Measurements from ENCODE around the gene SLC1A7. TPM values are rescaled to one million over a fixed set of nuclear protein-coding genes. Genes with fewer than 3 reads are reported as not detected.

SLC1A7 gene
- total RNA-seq, 1 donor from 2014 or later: not detected

GRCh38 chr1:53155534-53155933 lies 13.1 kb upstream of the SLC1A7 start:
- intact Hi-C loops (cut with micrococcal nuclease): no loop called here

GRCh38 chr1:53154859-53155438 lies 12.5 kb upstream of the SLC1A7 start:
- Mint-ChIP-seq H3K27ac (no peak overlapping the region), H3K9me3 (no peaks in the 10 kb centered on the region), H3K4me3 (ENCODE audit: low read depth) (no peak overlapping the region), H3K27me3 (ENCODE audit: low read depth) (peaks cover 7% of the 10 kb centered on the region), H3K4me1 (ENCODE audit: low read depth) (no peaks in the 10 kb centered on the region), H3K36me3 (ENCODE audit: low read depth) (no peaks in the 10 kb centered on the region)
- DNase-seq (ENCODE audit: low spot score): no peak
- intact Hi-C loops (cut with micrococcal nuclease): no loop called here

More at GRCh38 chr1:53155534-53155933, 13.1 kb upstream of the SLC1A7 start:
- no peaks in the 10 kb centered on the region for H3K4me1 Mint-ChIP-seq (ENCODE audit: low read depth)
- no peaks in the 10 kb centered on the region for H3K9me3 Mint-ChIP-seq
- no peak for DNase-seq (ENCODE audit: low spot score)
- H3K27me3 Mint-ChIP-seq (ENCODE audit: low read depth): peaks cover 7% of the 10 kb centered on the region
- H3K27ac Mint-ChIP-seq: no peak overlapping the region
- no peaks in the 10 kb centered on the region for H3K36me3 Mint-ChIP-seq (ENCODE audit: low read depth)
- H3K4me3 Mint-ChIP-seq (ENCODE audit: low read depth): no peak overlapping the region

GRCh38 chr1:53153752-53154151 lies 11.3 kb upstream of the SLC1A7 start:
- peaks cover 7% of the 10 kb centered on the region for H3K27me3 Mint-ChIP-seq (ENCODE audit: low read depth)
- no peak for DNase-seq (ENCODE audit: low spot score)
- no peaks in the 10 kb centered on the region for H3K9me3 Mint-ChIP-seq
- H3K36me3 Mint-ChIP-seq (ENCODE audit: low read depth): no peaks in the 10 kb centered on the region
- no peak overlapping the region for H3K4me3 Mint-ChIP-seq (ENCODE audit: low read depth)
- no peaks in the 10 kb centered on the region for H3K4me1 Mint-ChIP-seq (ENCODE audit: low read depth)
- intact Hi-C loops (cut with micrococcal nuclease): no loop called here
- no peak overlapping the region for H3K27ac Mint-ChIP-seq

GRCh38 chr1:53148123-53148522 lies 5.7 kb upstream of the SLC1A7 start:
- DNase-seq (ENCODE audit: low spot score): no peak
- peaks cover 2% of the 10 kb centered on the region for H3K27me3 Mint-ChIP-seq (ENCODE audit: low read depth)
- intact Hi-C loops (cut with micrococcal nuclease): no loop called here
- H3K27ac Mint-ChIP-seq: no peak overlapping the region
- no peak overlapping the region for H3K4me3 Mint-ChIP-seq (ENCODE audit: low read depth)
- no peaks in the 10 kb centered on the region for H3K4me1 Mint-ChIP-seq (ENCODE audit: low read depth)
- H3K36me3 Mint-ChIP-seq (ENCODE audit: low read depth): no peaks in the 10 kb centered on the region
- H3K9me3 Mint-ChIP-seq: no peaks in the 10 kb centered on the region

DNA sequence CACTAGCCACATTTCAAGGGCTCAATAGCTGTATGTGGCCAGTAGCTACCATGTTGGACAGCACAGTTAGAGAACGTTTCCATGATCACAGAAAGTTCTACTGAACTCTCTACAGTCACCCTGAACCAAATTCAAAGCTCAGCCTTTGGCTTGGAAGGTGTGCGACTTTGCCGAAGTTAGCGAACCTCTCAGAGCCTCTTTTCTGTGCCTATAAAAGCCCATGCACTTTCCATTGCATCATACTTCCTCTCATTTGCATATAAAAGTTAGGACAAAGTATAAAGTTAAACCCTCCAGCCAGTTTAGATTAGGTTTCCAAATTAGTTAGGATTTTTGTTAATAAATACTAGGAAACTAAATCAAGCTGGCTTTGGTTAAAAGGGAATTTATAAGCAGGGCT lies 4.7 kb upstream of the SLC1A7 start:
- no peaks in the 10 kb centered on the region for H3K9me3 Mint-ChIP-seq
- no peak for DNase-seq (ENCODE audit: low spot score)
- no peaks in the 10 kb centered on the region for H3K36me3 Mint-ChIP-seq (ENCODE audit: low read depth)
- H3K27ac Mint-ChIP-seq: no peak overlapping the region
- intact Hi-C loops (cut with micrococcal nuclease): no loop called here
- H3K4me1 Mint-ChIP-seq (ENCODE audit: low read depth): no peaks in the 10 kb centered on the region
- no peak overlapping the region for H3K4me3 Mint-ChIP-seq (ENCODE audit: low read depth)
- H3K27me3 Mint-ChIP-seq (ENCODE audit: low read depth): no peaks in the 10 kb centered on the region

DNA sequence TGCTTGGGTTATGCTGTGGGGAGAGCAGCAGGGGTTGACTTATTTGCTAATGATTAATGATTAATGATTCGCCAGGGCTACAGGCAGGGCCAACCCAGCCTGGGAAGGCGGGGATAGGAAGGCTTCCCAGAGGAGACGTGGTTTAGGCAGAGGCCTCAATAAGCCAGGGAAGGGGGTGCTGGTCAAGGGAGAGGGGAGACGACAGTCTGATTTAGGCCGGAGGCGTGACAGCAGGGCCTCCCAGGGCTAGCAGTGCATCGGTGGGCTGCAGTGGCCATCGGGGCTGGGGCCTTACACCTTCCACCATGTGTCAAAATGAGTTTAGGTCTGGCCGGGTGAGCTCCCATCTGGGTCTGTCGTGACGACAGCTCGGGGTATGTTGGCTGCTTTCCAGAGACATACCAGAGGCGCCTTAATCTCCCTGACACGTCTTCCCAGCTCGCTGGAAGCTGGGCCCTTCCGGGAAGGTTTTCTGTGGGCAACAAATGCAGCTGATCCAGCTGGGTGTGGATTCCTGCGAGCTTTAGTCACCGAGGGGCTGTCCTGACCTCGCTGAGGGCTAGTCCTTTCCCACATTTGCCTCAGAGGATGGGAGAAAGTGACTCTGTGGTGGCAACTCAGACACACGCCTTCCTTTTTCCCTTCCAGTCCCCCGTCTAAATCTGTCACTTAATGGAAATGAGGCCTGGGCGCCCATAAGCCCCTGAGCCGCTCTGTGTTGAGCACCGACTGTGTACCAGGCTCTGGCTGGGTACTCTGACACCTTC lies 3.7 kb upstream of the SLC1A7 start:
- no peaks in the 10 kb centered on the region for H3K9me3 Mint-ChIP-seq
- H3K27me3 Mint-ChIP-seq (ENCODE audit: low read depth): no peaks in the 10 kb centered on the region
- no peak overlapping the region for H3K27ac Mint-ChIP-seq
- no peaks in the 10 kb centered on the region for H3K36me3 Mint-ChIP-seq (ENCODE audit: low read depth)
- intact Hi-C loops (cut with micrococcal nuclease): no loop called here
- H3K4me3 Mint-ChIP-seq (ENCODE audit: low read depth): no peak overlapping the region
- no peaks in the 10 kb centered on the region for H3K4me1 Mint-ChIP-seq (ENCODE audit: low read depth)
- DNase-seq (ENCODE audit: low spot score): no peak

- no peaks in the 10 kb centered on the region for H3K36me3 Mint-ChIP-seq (ENCODE audit: low read depth)
- no peak for DNase-seq (ENCODE audit: low spot score)
- no peaks in the 10 kb centered on the region for H3K4me1 Mint-ChIP-seq (ENCODE audit: low read depth)
- H3K9me3 Mint-ChIP-seq: no peaks in the 10 kb centered on the region
- intact Hi-C loops (cut with micrococcal nuclease): no loop called here
- no peak overlapping the region for H3K27ac Mint-ChIP-seq
- H3K4me3 Mint-ChIP-seq (ENCODE audit: low read depth): no peak overlapping the region
- H3K27me3 Mint-ChIP-seq (ENCODE audit: low read depth): no peaks in the 10 kb centered on the region
Observed at GRCh38 chr1:53145619-53145941, 3.1 kb upstream of the SLC1A7 start.

DNA sequence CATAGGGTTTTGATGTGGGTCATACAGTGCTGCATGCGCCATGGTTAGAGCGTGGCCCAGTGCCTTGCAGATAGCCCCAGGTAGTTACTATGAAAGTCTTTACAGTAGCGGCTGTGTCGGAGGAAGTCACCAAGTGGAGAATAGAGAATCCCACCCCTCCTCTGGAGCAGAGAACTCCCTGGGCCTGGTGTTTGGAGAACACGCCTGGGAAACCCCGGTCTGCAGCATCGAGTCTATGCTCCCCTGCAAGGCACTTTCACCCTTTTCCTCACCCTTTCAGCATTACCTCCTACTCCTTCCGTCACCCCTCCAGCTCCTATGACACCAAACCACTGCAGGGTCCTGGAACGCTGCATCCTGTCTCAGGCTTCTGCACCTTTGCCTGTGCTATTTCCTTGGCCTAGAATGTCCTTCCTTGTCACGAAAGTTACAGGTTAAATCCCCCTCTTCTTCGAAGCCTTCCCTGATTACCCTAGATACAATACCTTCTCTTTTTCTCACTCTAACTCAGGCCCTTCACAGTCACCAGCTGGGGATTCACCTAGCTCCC lies 2.7 kb upstream of the SLC1A7 start:
- H3K36me3 Mint-ChIP-seq (ENCODE audit: low read depth): no peaks in the 10 kb centered on the region
- H3K27me3 Mint-ChIP-seq (ENCODE audit: low read depth): no peaks in the 10 kb centered on the region
- intact Hi-C loops (cut with micrococcal nuclease): no loop called here
- no peak overlapping the region for H3K27ac Mint-ChIP-seq
- H3K4me1 Mint-ChIP-seq (ENCODE audit: low read depth): no peaks in the 10 kb centered on the region
- H3K9me3 Mint-ChIP-seq: no peaks in the 10 kb centered on the region
- no peak overlapping the region for H3K4me3 Mint-ChIP-seq (ENCODE audit: low read depth)
- no peak for DNase-seq (ENCODE audit: low spot score)

GRCh38 chr1:53144201-53144600 lies 1.8 kb upstream of the SLC1A7 start:
- Mint-ChIP-seq H3K4me1 (ENCODE audit: low read depth) (no peaks in the 10 kb centered on the region), H3K27me3 (ENCODE audit: low read depth) (no peaks in the 10 kb centered on the region), H3K27ac (no peak overlapping the region), H3K9me3 (no peaks in the 10 kb centered on the region), H3K4me3 (ENCODE audit: low read depth) (no peak overlapping the region), H3K36me3 (ENCODE audit: low read depth) (no peaks in the 10 kb centered on the region)
- intact Hi-C loops (cut with micrococcal nuclease): no loop called here
- DNase-seq (ENCODE audit: low spot score): no peak

- DNase-seq (ENCODE audit: low spot score): no peak
- intact Hi-C loops (cut with micrococcal nuclease): no loop called here
- Mint-ChIP-seq H3K36me3 (ENCODE audit: low read depth) (no peaks in the 10 kb centered on the region), H3K4me1 (ENCODE audit: low read depth) (no peaks in the 10 kb centered on the region), H3K27ac (no peak overlapping the region), H3K9me3 (no peaks in the 10 kb centered on the region), H3K4me3 (ENCODE audit: low read depth) (no peak overlapping the region), H3K27me3 (ENCODE audit: low read depth) (no peaks in the 10 kb centered on the region)
Observed at GRCh38 chr1:53143527-53143926, 1.1 kb upstream of the SLC1A7 start.

DNA sequence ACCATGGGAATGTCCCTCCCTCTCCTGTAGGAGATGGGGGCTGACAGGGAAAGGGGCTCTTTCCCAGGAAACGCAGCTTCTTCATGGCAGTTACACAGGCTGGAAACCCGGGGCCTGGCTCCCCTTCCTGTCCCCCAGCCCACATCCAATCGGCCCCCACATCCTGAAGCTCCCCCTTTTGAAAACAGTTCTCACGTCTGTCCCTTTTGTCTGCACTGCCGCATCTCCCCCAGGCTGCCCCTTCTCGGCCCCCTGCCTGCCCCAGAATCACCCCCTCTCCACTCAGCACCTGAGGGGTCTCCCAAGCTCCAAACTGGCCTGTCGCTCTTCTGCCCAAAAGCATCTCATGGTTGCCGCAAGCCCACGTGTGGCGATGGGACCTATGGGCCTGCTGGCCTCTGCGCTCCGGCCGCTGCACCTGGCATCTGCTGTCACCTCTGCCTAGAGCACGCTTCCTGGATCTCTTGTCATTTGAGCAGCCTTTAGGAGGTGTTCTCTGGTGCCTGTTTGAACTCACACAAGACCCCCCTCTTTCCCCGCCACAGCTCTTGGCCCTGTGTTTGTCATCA lies 867 bp downstream of the SLC1A7 start:
- no peaks in the 10 kb centered on the region for H3K36me3 Mint-ChIP-seq (ENCODE audit: low read depth)
- H3K27me3 Mint-ChIP-seq (ENCODE audit: low read depth): no peaks in the 10 kb centered on the region
- H3K9me3 Mint-ChIP-seq: peaks cover 11% of the 10 kb centered on the region
- intact Hi-C loops (cut with micrococcal nuclease): no loop called here
- no peak overlapping the region for H3K4me3 Mint-ChIP-seq (ENCODE audit: low read depth)
- H3K4me1 Mint-ChIP-seq (ENCODE audit: low read depth): no peaks in the 10 kb centered on the region
- DNase-seq (ENCODE audit: low spot score): no peak
- no peak overlapping the region for H3K27ac Mint-ChIP-seq

DNA sequence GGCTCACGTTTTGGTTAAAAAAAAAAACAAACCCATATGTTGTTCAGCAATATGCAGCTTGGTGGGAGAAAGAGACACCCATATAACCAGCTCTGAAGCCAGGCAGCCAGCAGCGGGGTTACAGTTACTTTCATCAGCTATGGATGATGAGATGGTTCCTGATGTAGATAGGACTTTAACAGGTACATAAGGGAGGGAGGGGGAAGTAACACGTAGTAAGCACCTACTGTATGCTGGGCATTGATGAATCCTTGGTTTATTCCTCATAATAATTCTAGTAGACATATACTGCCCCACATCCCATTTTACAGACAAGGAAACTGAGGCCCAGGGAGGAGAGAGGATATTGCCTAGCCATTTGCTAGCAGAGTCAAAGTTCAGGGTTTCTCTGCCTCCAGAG lies 2.0 kb downstream of the SLC1A7 start:
- Mint-ChIP-seq H3K27me3 (ENCODE audit: low read depth) (no peaks in the 10 kb centered on the region), H3K4me3 (ENCODE audit: low read depth) (no peak overlapping the region), H3K9me3 (peaks cover 11% of the 10 kb centered on the region), H3K4me1 (ENCODE audit: low read depth) (no peaks in the 10 kb centered on the region), H3K27ac (no peak overlapping the region), H3K36me3 (ENCODE audit: low read depth) (no peaks in the 10 kb centered on the region)
- intact Hi-C loops (cut with micrococcal nuclease): no loop called here
- no peak for DNase-seq (ENCODE audit: low spot score)

DNA sequence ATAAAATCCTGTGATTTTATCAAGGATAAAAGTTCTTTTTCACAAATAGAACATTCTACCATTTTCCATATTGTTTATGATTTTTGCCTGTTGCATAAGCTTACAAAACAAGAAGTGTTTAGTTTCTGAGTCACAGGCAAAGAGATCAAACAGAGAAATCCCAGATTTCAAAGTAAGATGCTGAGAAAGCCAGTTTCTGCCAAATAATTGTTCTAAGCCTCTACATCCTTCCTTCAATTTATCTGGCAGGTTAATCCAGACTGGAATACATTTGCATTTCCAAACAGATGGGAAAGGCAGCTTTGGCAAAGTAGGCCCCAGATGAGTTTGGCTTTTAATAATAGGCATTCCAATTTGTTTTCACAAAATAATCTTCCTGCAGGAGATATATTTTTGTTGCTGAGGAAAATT lies 2.5 kb downstream of the SLC1A7 start:
- Mint-ChIP-seq H3K27me3 (ENCODE audit: low read depth) (no peaks in the 10 kb centered on the region), H3K9me3 (peaks cover 11% of the 10 kb centered on the region), H3K4me3 (ENCODE audit: low read depth) (no peak overlapping the region), H3K4me1 (ENCODE audit: low read depth) (no peaks in the 10 kb centered on the region), H3K36me3 (ENCODE audit: low read depth) (no peaks in the 10 kb centered on the region), H3K27ac (no peak overlapping the region)
- no peak for DNase-seq (ENCODE audit: low spot score)
- intact Hi-C loops (cut with micrococcal nuclease): no loop called here
